ENCODE data around the gene SLC41A3. TPM values are rescaled to one million over a fixed set of nuclear protein-coding genes. Genes with fewer than 3 reads are reported as not detected.

The SLC41A3 gene
- total and polyA plus RNA-seq, 4 donors: 9.3 to 19.8 (median 12.7) TPM

DNA sequence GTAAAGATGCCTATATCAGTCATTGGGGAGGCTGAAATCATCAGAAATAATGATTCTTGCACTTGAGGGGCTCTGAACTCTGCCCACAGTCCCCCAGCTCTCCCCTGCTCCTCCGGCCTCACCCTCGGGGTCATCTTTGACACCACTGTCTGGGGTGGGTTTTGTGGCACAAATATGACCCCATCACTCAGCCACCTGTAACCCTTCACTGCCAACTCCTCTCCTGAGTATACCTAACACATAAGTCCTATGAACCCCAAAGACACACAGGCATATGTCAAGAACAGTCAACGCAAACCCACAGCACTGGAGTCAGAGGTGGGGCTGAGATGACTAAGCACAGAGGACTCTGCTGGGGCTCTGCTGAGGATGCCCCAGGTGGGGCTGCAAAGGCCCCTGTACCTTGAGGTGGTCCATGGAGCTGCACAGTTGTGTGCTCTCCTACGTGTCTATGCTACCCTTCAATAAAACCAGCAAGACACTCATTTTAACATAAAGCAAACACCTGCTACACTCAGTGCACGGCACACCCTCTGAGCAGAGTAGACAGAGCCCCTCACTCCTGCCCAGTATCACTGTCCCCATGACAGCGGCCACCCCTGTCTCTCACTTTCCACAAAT is 29.9 kb downstream of the SLC41A3 start:
- H3K27ac ChIP-seq (ENCODE audit: low read depth in 1 of 2, low read length in 2 of 2): no peak overlapping the region
- no peak overlapping the region for H3K9ac ChIP-seq (ENCODE audit: low read depth in 1 of 2, low read length in 2 of 2)
- H3K4me3 ChIP-seq (ENCODE audit: low read depth in 1 of 3, low read length in 3 of 3): no peak overlapping the region
- 96% methylated on average over 6 of the region's 6 CpGs for WGBS
- H3K4me1 ChIP-seq (ENCODE audit: control insufficient read depth in 4 of 4, insufficient read depth in 4 of 4, low read length in 3 of 4): no peaks in the 10 kb centered on the region
- DNase-seq (ENCODE audit: low spot score): no peak
- H3K36me3 ChIP-seq (ENCODE audit: control insufficient read depth in 4 of 4, insufficient read depth in 3 of 4, low read depth in 1 of 4, low read length in 3 of 4): no peaks in the 10 kb centered on the region
- no peaks in the 10 kb centered on the region for H3K27me3 ChIP-seq (ENCODE audit: control insufficient read depth in 4 of 4, insufficient read depth in 4 of 4, low read length in 3 of 4)
- H3K9me3 ChIP-seq (ENCODE audit: control insufficient read depth in 4 of 4, low read length in 3 of 4): no peaks in the 10 kb centered on the region
- TF ChIP-seq FOXA2 (IDR thresholded peaks at IDR 0.05) (no peak), RAD21 (IDR thresholded peaks at IDR 0.05) (no peak), RXRA (IDR thresholded peaks at IDR 0.05) (no peak), REST (IDR thresholded peaks at IDR 0.05) (no peak)
- TF ChIP-seq, protein P1, sequence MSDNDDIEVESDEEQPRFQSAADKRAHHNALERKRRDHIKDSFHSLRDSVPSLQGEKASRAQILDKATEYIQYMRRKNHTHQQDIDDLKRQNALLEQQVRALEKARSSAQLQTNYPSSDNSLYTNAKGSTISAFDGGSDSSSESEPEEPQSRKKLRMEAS (IDR thresholded peaks at IDR 0.05): no peak

GRCh38 chr3:126053513-126053912 is 30.4 kb downstream of the SLC41A3 start:
- WGBS: 94% methylated on average over 1 of the region's 1 CpG
- no peak overlapping the region for H3K4me3 ChIP-seq (ENCODE audit: low read depth in 1 of 3, low read length in 3 of 3)
- no peaks in the 10 kb centered on the region for H3K36me3 ChIP-seq (ENCODE audit: control insufficient read depth in 4 of 4, insufficient read depth in 3 of 4, low read depth in 1 of 4, low read length in 3 of 4)
- no peaks in the 10 kb centered on the region for H3K27me3 ChIP-seq (ENCODE audit: control insufficient read depth in 4 of 4, insufficient read depth in 4 of 4, low read length in 3 of 4)
- no peak for DNase-seq (ENCODE audit: low spot score)
- H3K9ac ChIP-seq (ENCODE audit: low read depth in 1 of 2, low read length in 2 of 2): no peak overlapping the region
- no peaks in the 10 kb centered on the region for H3K4me1 ChIP-seq (ENCODE audit: control insufficient read depth in 4 of 4, insufficient read depth in 4 of 4, low read length in 3 of 4)
- no peak overlapping the region for H3K27ac ChIP-seq (ENCODE audit: low read depth in 1 of 2, low read length in 2 of 2)
- H3K9me3 ChIP-seq (ENCODE audit: control insufficient read depth in 4 of 4, low read length in 3 of 4): no peaks in the 10 kb centered on the region
- TF ChIP-seq EGR1 (IDR thresholded peaks at IDR 0.05; ENCODE audit: low read depth in 2 of 2) (no peak), CTCF (IDR thresholded peaks at IDR 0.05; ENCODE audit: low read depth, low read length, missing input control) (no peak), NR2F2 (IDR thresholded peaks at IDR 0.05) (no peak), ATF3 (IDR thresholded peaks at IDR 0.05) (no peak), RAD21 (IDR thresholded peaks at IDR 0.05) (no peak), FOXA2 (IDR thresholded peaks at IDR 0.05) (no peak), SP1 (IDR thresholded peaks at IDR 0.05) (no peak), JUND (IDR thresholded peaks at IDR 0.05) (no peak), RXRA (IDR thresholded peaks at IDR 0.05) (no peak), YY1 (IDR thresholded peaks at IDR 0.05) (no peak), HNF4A (conservative IDR thresholded peaks at IDR 0.05) (no peak), FOXA1 (IDR thresholded peaks at IDR 0.05) (no peak), HNF4G (IDR thresholded peaks at IDR 0.05) (no peak), TAF1 (conservative IDR thresholded peaks at IDR 0.05) (no peak), ZBTB33 (IDR thresholded peaks at IDR 0.05) (no peak), GABPA (IDR thresholded peaks at IDR 0.05 in 1 of 2, conservative IDR thresholded peaks at IDR 0.05 in 1 of 2) (no peak)
- TF ChIP-seq, protein P1 (IDR thresholded peaks at IDR 0.05): no peak

All from liver (tissue), 9 donors.